HCT116 (cell line): ENCODE measurements around the gene PIGX. TPM values are rescaled to one million over a fixed set of nuclear protein-coding genes. Genes with fewer than 3 reads are reported as not detected.

Experiments
- ATAC-seq: fragments of 200-7000 bp; cut with Tn5 transposase; 2 replicates; pipeline ENCODE4 v1.9.1; 2020; ENCODE audit warnings: mild to moderate bottlenecking, moderate library complexity
- BruUV-seq: library from RNA; stranded (reverse); fragments of 400-500 nt; replicated peaks from 2 replicates; lab custom pipeline; 2021; lab: Mats Ljungman, UMichigan
- CTCF ChIA-PET: fragments of 300-600 bp; sonication (Branson Sonifier 250); formaldehyde crosslinking; loops from one replicate; lab custom pipeline; 2021; ENCODE audit warnings: antibody characterized with exemption; lab: Charles Lee
- POLR2A ChIA-PET: fragments of 300-600, 350-600 bp; sonication (Branson Sonifier 250); formaldehyde crosslinking; loops from one replicate; lab custom pipeline; 2021; ENCODE audit warnings: antibody characterized with exemption; lab: Charles Lee
- RAD21 ChIA-PET, 2 experiments: fragments of 300-600 bp; sonication (Branson Sonifier 250); formaldehyde crosslinking; loops; one replicate each; lab custom pipeline; 2023; ENCODE audit warnings: low total read pairs in 2 of 2; ENCODE audit not compliant: uncharacterized antibody in 2 of 2, unreplicated experiment in 2 of 2, low non-redundant PET in 1 of 2; lab: Charles Lee
- DNase-seq: peaks from one replicate; pipeline ENCODE4 v3.0.0-alpha.2; 2010; ENCODE audit warnings: low read depth, low spot score
- H2AFZ ChIP-seq: fragments of 200-600 bp; shearing (Covaris generic), sonication (generic); 2 replicates; pipeline ENCODE4 v1.6.1; 2017; ENCODE audit warnings: low read depth, mixed run types, mixed read lengths, antibody characterized with exemption, low read length; ENCODE audit not compliant: poor library complexity, severe bottlenecking
- H3K27ac ChIP-seq: 2 replicates; pipeline ENCODE4 v1.5.1; 2012; ENCODE audit warnings: low read depth, low read length
- H3K27me3 ChIP-seq: fragments of 200-600 bp; sonication (generic); 2 replicates; pipeline ENCODE4 v1.6.1; 2016; ENCODE audit warnings: mixed run types, low read length, mixed read lengths; ENCODE audit not compliant: insufficient read depth
- H3K36me3 ChIP-seq, 2 experiments: fragments of 200-500 bp in 1 of 2; fragments of 200-600 bp in 1 of 2; sonication (Bioruptor generic) in 1 of 2; sonication (generic) in 1 of 2; 2 replicates each; pipeline versions ENCODE4 v1.5.1 to v1.6.1; 2014 to 2016; ENCODE audit warnings: low read length in 2 of 2, inconsistent platforms in 1 of 2, mixed read lengths in 1 of 2, mixed run types in 1 of 2; ENCODE audit not compliant: insufficient read depth in 2 of 2, control insufficient read depth in 1 of 2
- H3K4me1 ChIP-seq, 2 experiments: fragments of 200-600 bp in 1 of 2; sonication (generic) in 1 of 2; 2 replicates each; pipeline versions ENCODE4 v1.5.1 to v1.6.1; 2012 to 2017; ENCODE audit warnings: low read length in 2 of 2, inconsistent platforms in 1 of 2, mild to moderate bottlenecking in 1 of 2, mixed read lengths in 1 of 2, mixed run types in 1 of 2, moderate library complexity in 1 of 2; ENCODE audit not compliant: insufficient read depth in 2 of 2, control insufficient read depth in 1 of 2
- H3K4me2 ChIP-seq: fragments of 200-600 bp; sonication (generic); 2 replicates; pipeline ENCODE4 v1.6.1; 2017; ENCODE audit warnings: mixed run types, low read length, mixed read lengths
- H3K4me3 ChIP-seq, 2 experiments: fragments of 200-600 bp in 1 of 2; sonication (generic) in 1 of 2; replicated peaks in 1 of 2; 2 replicates each; pipeline ENCODE4 v1.5.1; 2011 to 2016; ENCODE audit warnings: low read length in 2 of 2, control low read depth in 1 of 2, low read depth in 1 of 2, mild to moderate bottlenecking in 1 of 2, mixed read lengths in 1 of 2, mixed run types in 1 of 2
- H3K79me2 ChIP-seq: fragments of 200-600 bp; sonication (generic); 2 replicates; pipeline ENCODE4 v1.6.1; 2017; ENCODE audit warnings: mild to moderate bottlenecking, mixed run types, low read length, moderate library complexity, mixed read lengths; ENCODE audit not compliant: insufficient read depth
- H3K9ac ChIP-seq: fragments of 200-600 bp; sonication (generic); 2 replicates; pipeline ENCODE4 v1.6.1; 2016; ENCODE audit warnings: low read length, mixed read lengths
- H3K9me2 ChIP-seq: fragments of 200-600 bp; sonication (generic), shearing (Covaris generic); 2 replicates; pipeline ENCODE4 v1.6.1; 2017; ENCODE audit warnings: mixed run types, mild to moderate bottlenecking, moderate library complexity; ENCODE audit not compliant: insufficient read depth
- H3K9me3 ChIP-seq, 2 experiments: fragments of 200-500 bp in 1 of 2; fragments of 200-600 bp in 1 of 2; sonication (Bioruptor generic) in 1 of 2; sonication (generic) in 1 of 2; 2 replicates each; pipeline ENCODE4 v1.6.1; 2014 to 2017; ENCODE audit warnings: low read length in 2 of 2, mixed read lengths in 2 of 2, inconsistent platforms in 1 of 2, low read depth in 1 of 2, mild to moderate bottlenecking in 1 of 2, mixed run types in 1 of 2, moderate library complexity in 1 of 2; ENCODE audit not compliant: control insufficient read depth in 1 of 2, insufficient read depth in 1 of 2
- H4K20me1 ChIP-seq: fragments of 200-600 bp; sonication (generic), shearing (Covaris generic); 2 replicates; pipeline ENCODE4 v1.6.1; 2017; ENCODE audit warnings: mixed run types, mild to moderate bottlenecking, moderate library complexity; ENCODE audit not compliant: insufficient read depth
- CBX3 ChIP-seq: IDR thresholded peaks from 2 replicates; pipeline ENCODE4 v1.6.1; 2012; ENCODE audit warnings: low read depth
- CTCF ChIP-seq, 3 experiments: fragments of 200-600 bp in 1 of 3; sonication (generic) in 1 of 3; IDR thresholded peaks in 2 of 3; conservative IDR thresholded peaks in 1 of 3; 2 replicates each; pipeline ENCODE4 v1.5.1; 2012 to 2017; ENCODE audit warnings: low read depth in 2 of 3, low read length in 2 of 3, antibody characterized with exemption in 1 of 3, borderline replicate concordance in 1 of 3, control low read depth in 1 of 3, mild to moderate bottlenecking in 1 of 3, mixed read lengths in 1 of 3, mixed run types in 1 of 3, moderate library complexity in 1 of 3; ENCODE audit not compliant: insufficient read depth in 1 of 3
- EGR1 ChIP-seq: IDR thresholded peaks from 2 replicates; pipeline ENCODE4 v1.6.1; 2012; ENCODE audit warnings: low read depth
- ELF1 ChIP-seq: IDR thresholded peaks from 2 replicates; pipeline ENCODE4 v1.6.1; 2012; ENCODE audit warnings: low read depth, borderline replicate concordance
- EZH2 ChIP-seq: fragments of 200-600 bp; sonication (generic); IDR thresholded peaks from 2 replicates; pipeline ENCODE4 v1.6.1; 2017; ENCODE audit warnings: antibody characterized with exemption, mixed run types
- EZH2phosphoT487 ChIP-seq: fragments of 200-600 bp; IDR thresholded peaks from 2 replicates; pipeline ENCODE4 v1.6.1; 2018; ENCODE audit warnings: antibody characterized with exemption, borderline replicate concordance
- FOSL1 ChIP-seq: IDR thresholded peaks from 2 replicates; pipeline ENCODE4 v1.6.1; 2012; ENCODE audit warnings: low read depth
- RAD21 ChIP-seq: IDR thresholded peaks from 2 replicates; pipeline ENCODE4 v1.6.1; 2012; ENCODE audit warnings: low read depth, mild to moderate bottlenecking
- SP1 ChIP-seq: IDR thresholded peaks from 2 replicates; pipeline ENCODE4 v1.6.1; 2012; ENCODE audit warnings: low read depth
- ZFX ChIP-seq: fragments of 450-650 bp; IDR thresholded peaks from 2 replicates; pipeline ENCODE4 v1.6.1; 2017
- ZNF274 ChIP-seq: fragments of 200-500 bp; sonication (Bioruptor generic); IDR thresholded peaks from 2 replicates; pipeline ENCODE4 v1.6.1; 2014; ENCODE audit warnings: mild to moderate bottlenecking, low read depth, low read length, inconsistent platforms
- intact Hi-C: fragments of 100-400 bp; cut with micrococcal nuclease; formaldehyde crosslinking; loops from 2 replicates; pipeline ENCODE4 v1.10.0; 2022
- total RNA-seq: library from RNA; stranded (reverse); gene quantifications from one replicate; pipeline ENCODE4 v1.2.1, GENCODE V29; 2021; ENCODE audit not compliant: unreplicated experiment

Gene PIGX
- total RNA-seq, 1 experiment from 2014 or later = 27.2 TPM

GRCh38 chr3:196691386-196691785, 20.8 kb upstream of the PIGX start:
- BruUV-seq = no TSS peak
- H3K4me1 ChIP-seq = no peaks in the 10 kb centered on the region
- H3K79me2 ChIP-seq = no peaks in the 10 kb centered on the region
- ChIA-PET POLR2A (no interaction called here), CTCF (interaction anchor here (1.2 kb wide), 1 partner anchor 82 kb away, joined by 3 read pairs; no protein-coding TSS in a partner anchor), RAD21 (no interaction called here)
- H3K27me3 ChIP-seq = no peaks in the 10 kb centered on the region
- H3K9me3 ChIP-seq = no peaks in the 10 kb centered on the region
- no peak overlapping the region for H3K4me2 ChIP-seq
- no peak overlapping the region for H3K4me3 ChIP-seq
- H3K27ac ChIP-seq = no peak overlapping the region
- no peaks in the 10 kb centered on the region for H3K9me2 ChIP-seq
- DNase-seq (no peak), ATAC-seq (no peak)
- intact Hi-C loops = no loop called here
- no peak overlapping the region for H3K9ac ChIP-seq
- no peaks in the 10 kb centered on the region for H3K36me3 ChIP-seq
- no peaks in the 10 kb centered on the region for H4K20me1 ChIP-seq
- TF ChIP-seq EZH2phosphoT487 (no peak), CTCF (IDR thresholded peaks at IDR 0.05 in 2 of 3, conservative IDR thresholded peaks at IDR 0.05 in 1 of 3; ENCODE audit: borderline replicate concordance in 1 of 3, insufficient read depth in 1 of 3, low read depth in 2 of 3, low read length in 2 of 3) (no peak)
- H2AFZ ChIP-seq = no peak overlapping the region

- intact Hi-C loops = no loop called here
- ATAC-seq = peak; percentile 36; the same call in 1 of the 2 replicates
- Histone ChIP-seq H3K4me2 (no peak overlapping the region), H4K20me1 (no peaks in the 10 kb centered on the region), H2AFZ (no peak overlapping the region), H3K4me3 (no peak overlapping the region), H3K4me1 (no peaks in the 10 kb centered on the region), H3K79me2 (no peaks in the 10 kb centered on the region), H3K9me3 (no peaks in the 10 kb centered on the region), H3K27ac (no peak overlapping the region), H3K9ac (no peak overlapping the region), H3K27me3 (no peaks in the 10 kb centered on the region), H3K36me3 (no peaks in the 10 kb centered on the region), H3K9me2 (no peaks in the 10 kb centered on the region)
- no peak for DNase-seq
- TF ChIP-seq RAD21 (peak; percentile 20; the same call in 1 of the 2 replicates), ELF1 (no peak), CBX3 (no peak), SP1 (no peak), ZNF274 (no peak), CTCF (IDR thresholded peaks at IDR 0.05 in 2 of 3, conservative IDR thresholded peaks at IDR 0.05 in 1 of 3; ENCODE audit: borderline replicate concordance in 1 of 3, insufficient read depth in 1 of 3, low read depth in 2 of 3, low read length in 2 of 3) (no peak), FOSL1 (no peak), EGR1 (peak; percentile 52), EZH2 (no peak), ZFX (no peak)
- ChIA-PET RAD21 (interaction anchor here in 1 of 2 experiments (0.6 kb wide), 1 partner anchor 85 kb away, joined by 3 read pairs; no protein-coding TSS in a partner anchor), CTCF (interaction anchor here (0.9 to 1.6 kb wide), 3 partner anchors 9 to 171 kb away, joined by 3 to 6 read pairs (median 5); no protein-coding TSS in a partner anchor), POLR2A (no interaction called here)
- no TSS peak for BruUV-seq
These were observed 18.0 kb upstream of the PIGX start for GRCh38 chr3:196694202-196694638.
